ENCODE data around the gene SDR42E2. TPM values are rescaled to one million over a fixed set of nuclear protein-coding genes. Genes with fewer than 3 reads are reported as not detected.
"Not testable (repeated sequence)": the region's sequence is repeated elsewhere in the genome, so short reads cannot be mapped to it uniquely, and the experiment has no call there.

Gene SDR42E2
- polyA plus RNA-seq, 3 donors, result 0.08 to 0.24 (median 0.14) TPM

DNA sequence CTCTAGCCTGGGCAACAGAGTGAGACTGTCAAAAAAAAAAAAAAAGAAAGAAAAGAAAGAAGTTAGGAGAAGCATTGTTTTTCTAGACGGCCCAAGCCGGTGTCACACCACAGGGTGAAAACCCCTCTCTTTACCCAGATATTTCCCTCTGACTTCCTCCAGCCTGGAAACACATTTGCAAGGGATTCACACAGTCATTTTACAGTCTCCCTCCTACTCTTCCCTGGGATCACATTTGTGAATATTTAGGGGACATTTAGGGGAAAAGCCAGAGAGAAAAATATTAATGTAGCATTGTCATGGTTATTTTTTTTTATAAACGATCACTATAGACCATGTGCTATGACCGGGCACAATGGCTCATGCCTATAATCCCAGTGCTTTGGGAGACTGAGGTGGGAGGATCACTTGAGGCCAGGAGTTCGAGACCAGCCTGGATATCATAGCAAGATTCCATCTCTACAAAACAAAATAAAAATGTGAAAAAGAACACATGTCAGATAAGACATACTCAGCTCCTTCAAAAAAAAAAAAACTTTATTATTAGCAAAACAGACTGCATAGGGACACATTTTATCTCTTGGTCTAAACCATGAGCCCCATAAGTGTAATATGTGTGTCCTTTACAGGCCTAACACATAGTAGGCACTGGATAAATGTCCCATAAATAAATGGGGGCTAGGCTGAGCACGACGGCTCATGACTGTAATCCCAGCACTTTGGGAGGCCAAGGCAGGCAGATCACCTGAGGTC, 10.9 kb upstream of the SDR42E2 start:
- no peak for DNase-seq (ENCODE audit: extremely low read depth in 1 of 11, low read depth in 9 of 11, low spot score in 4 of 11)

DNA sequence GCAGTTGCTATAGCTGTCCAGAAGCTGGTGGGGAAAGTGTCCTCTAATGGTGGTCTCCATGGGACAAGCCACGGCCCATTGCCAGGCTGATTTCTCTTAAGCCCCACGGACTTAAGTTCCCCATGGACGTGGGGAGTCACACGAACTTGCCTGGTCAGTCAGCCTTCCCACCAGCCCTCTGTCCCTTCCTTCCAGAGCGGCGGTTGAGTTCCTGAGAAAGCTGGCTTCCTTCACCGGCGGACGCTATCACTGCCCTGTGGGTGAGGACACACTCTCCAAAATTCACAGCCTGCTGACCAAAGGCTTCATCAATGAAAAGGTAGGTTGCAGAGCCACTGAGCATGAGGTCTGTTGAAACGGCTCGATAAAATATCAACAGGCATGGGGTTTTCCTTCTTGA, 10.0 kb upstream of the SDR42E2 start:
- no peak for DNase-seq (ENCODE audit: extremely low read depth in 1 of 11, low read depth in 9 of 11, low spot score in 4 of 11)

DNA sequence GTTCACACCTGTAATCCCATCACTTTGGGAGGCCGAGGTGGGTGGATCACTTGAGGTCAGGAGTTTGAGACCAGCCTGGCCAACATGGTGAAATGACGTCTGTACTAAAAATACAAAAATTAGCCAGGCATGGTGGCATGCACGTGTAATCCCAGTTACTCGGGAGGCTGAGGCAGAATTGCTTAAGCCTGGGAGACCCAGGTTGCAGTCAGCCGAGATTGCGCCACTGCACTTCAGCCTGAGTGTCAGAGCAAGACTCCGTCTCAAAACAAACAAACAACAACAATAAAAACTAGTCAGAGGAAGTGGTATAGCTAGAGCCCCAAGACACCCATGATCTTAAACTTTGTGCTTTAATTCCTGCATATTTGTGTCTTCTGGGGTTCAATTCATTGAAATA, 9.2 kb upstream of the SDR42E2 start:
- DNase-seq (ENCODE audit: extremely low read depth in 1 of 11, low read depth in 9 of 11, low spot score in 4 of 11), result not testable (repeated sequence)

DNA sequence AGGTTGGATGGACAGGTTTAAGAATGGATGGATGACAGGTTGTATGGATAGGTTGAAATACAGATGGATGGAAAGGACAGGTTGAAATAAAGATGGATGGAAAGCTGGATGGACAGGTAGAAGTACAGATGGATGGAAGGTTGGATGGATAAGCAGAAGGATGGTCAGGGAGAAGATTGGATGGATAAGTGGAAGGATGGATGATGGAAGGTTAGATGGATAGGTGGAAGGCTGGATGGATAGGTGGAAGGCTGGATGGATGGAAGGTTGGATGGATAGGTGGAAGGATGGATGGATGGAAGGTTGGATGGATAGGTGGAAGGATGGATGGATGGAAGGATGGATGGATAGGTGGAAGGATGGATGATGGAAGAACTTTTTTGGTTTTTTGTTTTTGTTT, 905 bp upstream of the SDR42E2 start:
- no peak for DNase-seq (ENCODE audit: extremely low read depth in 1 of 11, low read depth in 9 of 11, low spot score in 4 of 11)

DNA sequence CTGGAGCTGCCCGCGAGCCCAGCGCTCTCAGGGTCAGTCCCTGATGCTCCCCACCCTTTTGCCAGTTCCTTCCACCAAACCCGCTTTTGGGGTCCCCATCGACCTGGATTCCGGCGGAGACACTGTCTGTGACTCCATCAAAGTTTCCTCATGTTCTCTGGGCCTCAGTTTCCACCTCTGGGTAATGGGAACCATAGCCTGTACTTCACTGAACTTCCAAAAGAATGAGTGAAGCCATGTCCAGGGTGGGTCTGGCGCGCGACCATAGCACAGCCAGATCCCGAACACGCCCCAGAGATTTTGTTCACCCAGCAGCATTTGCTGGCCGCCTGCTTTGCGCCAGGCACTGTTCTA, 327 bp downstream of the SDR42E2 start:
- no peak for DNase-seq (ENCODE audit: extremely low read depth in 1 of 11, low read depth in 9 of 11, low spot score in 4 of 11)

DNA sequence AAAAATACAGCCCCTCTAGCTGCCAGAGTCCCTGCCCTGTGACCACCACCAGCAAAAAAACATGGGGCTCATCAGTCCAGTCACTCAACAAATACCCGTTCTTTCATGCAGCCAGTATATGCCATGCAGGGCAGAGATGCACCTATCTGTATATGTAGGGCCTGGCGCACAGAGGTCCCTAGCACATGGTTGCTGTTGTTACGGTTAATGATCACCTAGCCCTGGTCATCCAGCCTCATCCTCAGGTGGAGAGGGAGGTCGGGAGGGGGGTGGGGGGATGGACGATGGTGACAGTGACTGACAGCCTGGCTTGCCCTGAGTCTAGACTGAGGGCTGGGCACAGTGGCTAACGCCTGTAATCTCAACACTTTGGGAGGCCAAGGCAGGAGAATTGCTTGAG, 1.5 kb downstream of the SDR42E2 start:
- DNase-seq (ENCODE audit: extremely low read depth in 1 of 11, low read depth in 9 of 11, low spot score in 4 of 11), result no peak

DNA sequence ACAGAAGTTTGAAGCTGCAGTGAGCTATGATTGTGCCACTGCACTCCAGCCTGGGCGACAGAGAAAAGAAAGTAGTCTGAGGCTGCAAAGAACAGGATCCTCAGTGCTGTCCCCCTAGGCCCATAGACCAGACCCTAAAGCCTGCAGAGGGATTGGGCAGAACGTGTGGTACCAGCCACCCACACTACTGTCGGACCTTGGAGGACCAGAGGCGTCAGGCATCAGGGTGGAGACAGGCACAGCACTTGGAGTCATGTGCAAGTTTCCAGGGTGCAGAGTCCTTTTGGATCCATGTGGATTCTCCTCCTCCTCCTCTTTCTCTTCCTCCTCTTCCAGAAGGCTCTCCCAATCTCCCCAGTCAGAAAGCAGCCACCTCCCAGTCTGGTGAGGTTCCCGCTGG, 2.2 kb downstream of the SDR42E2 start:
- DNase-seq (ENCODE audit: extremely low read depth in 1 of 11, low read depth in 9 of 11, low spot score in 4 of 11), result no peak

DNA sequence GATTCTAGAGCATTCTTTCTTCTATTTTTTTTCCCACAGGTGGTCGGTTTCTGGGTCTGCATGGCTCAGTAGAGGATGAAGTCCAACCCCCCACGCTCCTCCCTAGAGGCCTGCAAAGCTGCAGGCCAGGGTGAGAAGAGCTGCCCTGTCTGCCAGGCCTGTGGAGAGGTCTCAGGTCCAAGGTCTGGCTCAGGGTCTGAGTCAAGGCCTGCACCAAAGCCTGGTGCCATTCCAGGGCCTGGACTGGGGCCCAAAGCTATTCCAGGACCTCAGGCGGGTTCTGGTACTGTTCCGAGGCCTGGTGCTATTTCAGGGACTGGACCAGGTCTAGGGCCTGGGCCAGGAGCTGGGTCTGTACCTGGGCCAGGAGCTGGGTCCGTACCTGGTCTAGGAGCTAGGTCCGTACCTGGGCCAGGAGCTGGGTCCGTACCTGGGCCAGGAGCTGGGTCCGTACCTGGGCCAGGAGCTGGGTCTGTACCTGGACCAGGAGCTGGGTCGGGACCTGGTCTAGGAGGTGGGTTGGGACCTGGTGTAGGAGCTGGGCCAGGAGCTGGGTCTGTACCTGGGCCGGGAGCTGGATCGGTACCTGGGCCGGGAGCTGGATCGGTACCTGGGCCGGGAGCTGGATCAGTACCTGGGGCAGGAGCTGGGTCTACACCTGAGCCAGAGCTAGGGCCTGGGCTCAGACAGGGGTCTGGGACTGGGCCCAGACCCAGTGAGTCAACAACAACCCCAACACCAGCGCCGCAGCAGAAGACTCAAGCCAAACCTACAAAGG, 3.4 kb downstream of the SDR42E2 start:
- DNase-seq (ENCODE audit: extremely low read depth in 1 of 11, low read depth in 9 of 11, low spot score in 4 of 11), result no peak

DNA sequence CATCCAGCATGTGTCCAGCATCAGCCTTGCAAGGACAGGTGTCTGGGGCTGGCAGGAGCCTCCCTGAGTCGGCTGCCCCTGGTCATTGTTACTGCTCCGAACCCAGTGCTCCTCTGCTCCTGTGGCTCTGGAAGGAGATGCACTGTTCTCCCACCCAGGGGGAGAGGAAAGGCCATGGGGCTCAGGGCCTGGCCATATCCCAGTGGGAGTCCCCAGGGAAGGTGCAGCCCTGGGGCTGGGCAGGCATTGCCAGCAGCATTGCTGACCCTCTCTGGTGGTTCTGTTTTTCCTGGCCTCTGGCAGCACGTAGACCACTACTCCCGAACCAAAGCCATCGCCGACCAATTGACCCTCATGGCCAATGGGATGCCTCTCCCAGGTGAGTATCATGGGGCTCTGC, 9.6 kb downstream of the SDR42E2 start:
- no peak for DNase-seq (ENCODE audit: extremely low read depth in 1 of 11, low read depth in 9 of 11, low spot score in 4 of 11)

DNA sequence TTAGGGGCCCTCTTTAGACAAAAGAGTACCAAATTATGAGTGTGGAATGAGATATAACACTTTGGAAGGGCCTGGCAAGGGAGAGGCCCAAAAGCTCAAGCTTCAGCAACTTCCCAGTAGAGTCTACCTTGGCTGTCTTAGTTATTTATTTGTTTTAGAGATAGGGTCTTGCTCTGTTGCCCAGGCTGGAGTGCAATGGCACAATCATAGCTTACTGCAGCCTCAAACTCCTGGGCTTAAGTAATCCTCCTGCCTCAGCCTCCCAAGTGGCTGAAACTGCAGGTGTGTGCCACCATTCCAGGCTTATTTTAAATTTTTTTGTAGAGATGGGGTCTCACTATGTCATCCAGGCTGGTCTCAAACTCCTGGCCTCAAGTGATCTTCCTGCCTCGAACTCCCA, 10.3 kb downstream of the SDR42E2 start:
- not testable (repeated sequence) for DNase-seq (ENCODE audit: extremely low read depth in 1 of 11, low read depth in 9 of 11, low spot score in 4 of 11)

DNA sequence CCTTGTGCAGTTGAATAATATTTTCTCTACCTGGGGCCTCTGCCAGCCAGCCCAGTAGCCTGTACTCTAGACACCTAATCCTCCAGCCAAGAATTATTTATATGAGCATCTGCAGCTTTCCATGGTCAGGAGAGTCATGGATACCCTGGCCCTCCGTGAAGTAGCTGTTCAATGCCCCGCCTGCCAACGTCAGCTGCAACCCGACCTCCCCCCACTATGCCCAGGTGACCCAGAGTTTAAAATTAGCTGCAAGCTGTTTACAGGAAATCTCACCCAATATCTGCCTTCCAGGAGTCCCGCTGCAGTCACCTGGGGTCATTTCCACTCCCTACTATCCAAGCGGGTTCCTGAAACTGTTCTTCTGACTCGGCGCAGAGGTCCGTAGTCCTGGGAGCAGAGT, 12.3 kb downstream of the SDR42E2 start:
- no peak for DNase-seq (ENCODE audit: extremely low read depth in 1 of 11, low read depth in 9 of 11, low spot score in 4 of 11)

DNA sequence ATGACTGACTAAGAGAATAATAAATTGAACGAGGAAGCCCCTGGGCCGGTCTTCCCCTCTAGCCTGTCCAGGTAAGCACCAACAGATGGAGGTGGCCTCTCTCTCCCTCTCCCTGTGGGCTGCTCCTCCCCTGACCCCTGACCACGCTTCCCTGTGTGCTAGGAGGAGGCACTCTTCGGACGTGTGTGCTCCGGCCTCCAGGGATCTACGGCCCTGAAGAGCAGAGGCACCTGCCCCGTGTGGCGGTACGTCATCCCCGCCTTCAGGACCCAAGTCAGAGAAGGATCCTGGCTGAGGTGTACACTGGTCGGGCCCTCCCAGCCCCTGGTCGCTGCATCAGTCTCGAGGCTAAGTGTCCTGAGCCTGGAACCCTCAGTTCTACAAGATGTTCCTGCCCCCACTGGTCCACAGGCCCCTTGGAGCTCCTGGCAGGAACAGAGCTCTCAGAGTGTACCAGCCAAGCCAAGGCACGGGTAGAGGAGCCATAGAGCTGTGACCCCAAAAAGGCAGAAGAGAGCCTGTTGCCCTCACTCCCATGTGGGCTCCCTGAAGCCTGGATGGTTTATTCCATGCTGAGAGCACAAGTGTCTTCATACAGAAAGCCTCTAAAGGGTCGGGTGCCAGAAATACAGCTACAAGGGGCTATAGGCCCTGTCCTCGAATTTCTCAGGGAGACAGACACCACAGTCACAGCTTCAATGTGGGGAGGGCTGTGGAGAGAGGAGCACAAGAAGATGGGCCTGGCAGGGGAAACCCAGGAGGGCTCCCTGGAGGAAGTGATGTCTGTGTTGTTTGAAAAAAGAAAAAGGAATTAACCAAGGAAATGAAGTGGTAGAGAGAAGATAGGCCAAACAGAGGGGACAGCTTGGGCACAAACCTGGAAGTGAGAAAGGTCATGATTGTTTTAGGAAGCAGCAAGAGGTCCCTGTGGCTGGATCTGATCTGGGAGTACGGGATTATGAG, 15.9 kb downstream of the SDR42E2 start:
- no peak for DNase-seq (ENCODE audit: extremely low read depth in 1 of 11, low read depth in 9 of 11, low spot score in 4 of 11)

DNA sequence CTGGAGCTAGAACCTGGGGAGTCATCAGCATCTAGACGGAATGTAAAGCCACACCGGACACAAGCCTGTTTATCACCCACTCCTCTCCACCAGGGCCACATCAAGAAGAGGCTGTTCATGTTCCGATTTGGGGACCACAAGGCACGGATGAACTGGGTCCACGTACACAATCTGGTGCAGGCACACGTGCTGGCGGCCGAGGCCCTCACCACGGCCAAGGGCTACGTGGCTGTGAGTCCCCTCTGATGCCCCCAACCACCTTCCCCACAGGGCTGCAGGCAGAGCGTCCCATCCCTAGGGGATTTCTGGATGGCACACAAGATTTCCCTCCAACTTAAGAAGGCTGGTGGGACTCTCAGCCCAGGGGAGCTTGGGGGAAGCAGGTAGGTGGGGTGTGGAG, 19.1 kb downstream of the SDR42E2 start:
- DNase-seq (ENCODE audit: extremely low read depth in 1 of 11, low read depth in 9 of 11, low spot score in 4 of 11), result no peak

DNA sequence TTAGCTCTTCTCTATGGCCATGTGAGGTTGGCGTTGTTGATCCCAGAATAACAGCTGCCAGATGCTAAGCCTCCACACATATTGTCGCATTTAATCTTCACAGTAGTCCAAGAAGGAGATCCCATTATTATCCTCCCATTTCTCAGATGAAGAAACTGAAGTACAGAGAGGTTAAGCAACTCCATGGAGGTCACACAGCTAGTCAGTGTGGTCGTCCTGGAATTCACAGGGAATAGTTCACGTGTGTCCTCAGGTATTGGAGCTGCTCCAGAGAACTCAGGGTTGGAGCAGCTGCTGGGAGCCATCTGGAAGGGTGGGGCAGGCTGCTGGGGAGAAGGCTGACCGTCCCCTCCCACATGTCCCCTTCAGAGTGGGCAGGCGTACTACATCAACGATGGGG, 19.5 kb downstream of the SDR42E2 start:
- DNase-seq (ENCODE audit: extremely low read depth in 1 of 11, low read depth in 9 of 11, low spot score in 4 of 11), result no peak

DNA sequence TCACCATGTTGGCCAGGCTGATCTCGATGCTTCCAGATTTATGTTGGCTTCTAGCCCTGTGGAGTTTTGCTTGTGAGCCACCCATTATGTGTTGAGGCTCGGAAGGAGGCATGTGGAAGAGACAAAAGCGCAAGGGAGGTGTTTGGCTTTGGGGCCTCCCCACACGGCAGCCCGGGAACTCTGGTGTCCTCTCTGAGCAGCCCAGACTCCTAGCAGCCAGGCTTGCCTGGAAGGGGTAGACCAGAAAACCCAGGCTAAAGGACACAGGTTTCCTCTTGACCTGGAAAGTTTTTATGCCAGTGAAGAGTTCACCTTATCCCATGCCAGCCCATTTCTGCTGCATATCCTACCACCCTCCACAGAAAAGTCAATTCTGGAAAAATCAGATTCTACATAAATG, 21.0 kb downstream of the SDR42E2 start:
- DNase-seq (ENCODE audit: extremely low read depth in 1 of 11, low read depth in 9 of 11, low spot score in 4 of 11), result no peak

DNA sequence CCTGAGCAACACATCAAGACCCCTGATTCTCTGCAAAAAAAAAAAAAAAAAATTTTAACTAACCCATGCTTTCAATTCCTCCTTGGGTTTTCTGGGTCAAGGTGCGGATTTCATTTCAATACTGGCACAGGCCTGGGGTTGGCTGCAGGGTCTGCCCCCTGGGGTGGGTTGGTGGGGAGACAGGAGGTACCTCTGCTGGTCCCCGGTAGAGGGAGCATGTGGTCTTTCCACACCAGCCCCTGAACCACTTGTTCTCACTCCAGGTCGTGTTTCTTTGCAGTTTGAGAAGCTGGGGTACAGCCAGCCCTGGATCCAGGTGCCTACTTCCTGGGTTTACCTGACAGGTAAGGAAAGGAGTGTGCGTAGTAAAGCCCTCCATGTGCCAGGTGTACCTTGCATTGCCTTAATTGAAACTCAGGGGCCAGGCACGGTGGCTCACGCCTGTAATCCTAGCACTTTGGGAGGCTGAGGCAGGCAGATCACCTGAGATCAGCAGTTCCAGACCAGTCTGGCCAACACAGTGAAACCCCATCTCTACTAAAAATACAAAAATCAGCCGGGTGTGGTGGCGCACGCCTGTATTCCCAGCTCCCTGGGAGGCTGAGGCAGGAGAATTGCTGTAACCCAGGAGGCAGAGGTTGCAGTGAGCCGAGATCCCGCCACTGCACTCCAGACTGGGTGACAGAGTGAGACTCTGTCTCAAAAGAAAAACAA, 21.8 kb downstream of the SDR42E2 start:
- DNase-seq (ENCODE audit: extremely low read depth in 1 of 11, low read depth in 9 of 11, low spot score in 4 of 11), result no peak

DNA sequence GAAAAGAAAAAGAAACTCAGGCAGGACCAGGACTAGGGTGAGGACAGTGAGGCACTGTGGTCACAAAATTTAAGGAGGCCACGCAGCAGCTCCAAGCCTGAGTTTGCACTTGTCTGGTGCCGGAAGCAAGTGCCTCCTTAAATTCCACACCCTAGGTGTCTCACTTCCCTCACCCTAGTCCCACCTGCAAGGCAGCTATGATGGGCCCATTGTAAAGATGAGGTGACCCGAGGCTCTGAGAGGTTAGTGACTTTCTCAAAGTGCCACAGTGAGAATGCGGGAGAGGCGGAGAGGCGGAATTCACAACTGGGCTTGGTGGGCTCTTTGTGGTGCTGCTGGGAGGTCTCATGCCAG, 22.3 kb downstream of the SDR42E2 start:
- no peak for DNase-seq (ENCODE audit: extremely low read depth in 1 of 11, low read depth in 9 of 11, low spot score in 4 of 11)

DNA sequence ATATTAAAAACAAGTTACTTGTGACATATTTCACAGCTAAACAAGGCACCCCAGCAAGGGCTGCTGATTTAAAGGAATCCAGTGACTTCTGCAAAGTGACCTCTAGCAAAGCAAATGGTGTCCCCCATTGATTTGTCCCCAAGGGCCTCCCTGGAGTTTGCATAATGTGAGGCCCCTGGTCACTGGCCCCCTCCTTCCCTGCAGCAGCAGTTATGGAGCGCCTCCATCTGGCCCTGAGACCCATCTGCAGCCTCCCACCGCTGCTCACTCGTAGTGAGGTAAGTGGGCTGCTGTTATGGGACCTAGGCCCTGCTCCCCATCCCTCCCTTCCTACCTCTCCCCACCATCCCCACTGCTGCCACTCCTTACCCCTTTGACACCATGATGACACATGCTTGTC, 24.2 kb downstream of the SDR42E2 start:
- no peak for DNase-seq (ENCODE audit: extremely low read depth in 1 of 11, low read depth in 9 of 11, low spot score in 4 of 11)

DNA sequence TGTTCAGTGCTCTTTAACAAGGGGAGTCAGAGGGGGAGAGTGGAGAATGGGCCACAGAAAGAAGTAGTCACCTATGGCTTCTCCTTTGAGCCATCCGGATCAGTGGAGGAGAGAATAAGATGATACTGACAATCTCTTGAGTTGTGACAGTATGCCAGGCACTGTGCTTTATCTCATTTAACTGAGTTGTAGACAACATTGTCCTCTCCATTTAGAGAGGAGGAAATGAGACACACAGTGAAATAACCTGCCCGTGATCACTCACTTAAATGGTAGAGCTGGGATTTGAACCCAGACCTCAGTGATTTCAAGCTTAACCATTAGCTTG, 25.9 kb downstream of the SDR42E2 start:
- DNase-seq (ENCODE audit: extremely low read depth in 1 of 11, low read depth in 9 of 11, low spot score in 4 of 11), result no peak

All from renal cortex interstitium (tissue), 11 donors.